GM21529 (cell line): ENCODE data around the gene TSGA10.
"Not testable (repeated sequence)": the region's sequence is repeated elsewhere in the genome, so short reads cannot be mapped to it uniquely, and the experiment has no call there.

Source experiments
- ATAC-seq: cut with Tn5 transposase; IDR thresholded peaks from one replicate; pipeline ENCODE4 v1.9.1; 2021; ENCODE audit not compliant: unreplicated experiment

TSGA10 gene

GRCh38 chr2:99081891-99082290 lies 72.9 kb downstream of the TSGA10 start:
- no peak for ATAC-seq

GRCh38 chr2:99079226-99079625 lies 75.5 kb downstream of the TSGA10 start:
- ATAC-seq: no peak

GRCh38 chr2:99072551-99072950 lies 82.2 kb downstream of the TSGA10 start:
- no peak for ATAC-seq

- no peak for ATAC-seq
These were observed 86.7 kb downstream of the TSGA10 start for GRCh38 chr2:99067871-99068625.

GRCh38 chr2:99066075-99066958 lies 88.4 kb downstream of the TSGA10 start:
- ATAC-seq: peak; percentile 98

- not testable (repeated sequence) for ATAC-seq
These were observed 105.6 kb downstream of the TSGA10 start for GRCh38 chr2:99049187-99049586.

GRCh38 chr2:99040736-99041300 lies 113.9 kb downstream of the TSGA10 start:
- not testable (repeated sequence) for ATAC-seq

- ATAC-seq: no peak
These were observed 118.8 kb downstream of the TSGA10 start for GRCh38 chr2:99035920-99036319.

GRCh38 chr2:99032786-99033185 lies 122.0 kb downstream of the TSGA10 start:
- ATAC-seq: no peak

- no peak for ATAC-seq
These were observed 122.7 kb downstream of the TSGA10 start for GRCh38 chr2:99032001-99032400.

GRCh38 chr2:99031481-99031880 lies 123.3 kb downstream of the TSGA10 start:
- ATAC-seq: no peak

- ATAC-seq: no peak
These were observed 126.2 kb downstream of the TSGA10 start for GRCh38 chr2:99028558-99028957.

- no peak for ATAC-seq
These were observed 126.9 kb downstream of the TSGA10 start for GRCh38 chr2:99027856-99028255.

GRCh38 chr2:99000708-99001107 lies 154.0 kb downstream of the TSGA10 start:
- no peak for ATAC-seq

- ATAC-seq: not testable (repeated sequence)
These were observed 166.0 kb downstream of the TSGA10 start for GRCh38 chr2:98988695-98989094.

- ATAC-seq: no peak
These were observed 168.7 kb downstream of the TSGA10 start for GRCh38 chr2:98985905-98986666.

GRCh38 chr2:98975611-98976010 lies 179.1 kb downstream of the TSGA10 start:
- no peak for ATAC-seq

- no peak for ATAC-seq
These were observed 182.1 kb downstream of the TSGA10 start for GRCh38 chr2:98972582-98973167.

GRCh38 chr2:98959810-98960507 lies 194.8 kb downstream of the TSGA10 start:
- ATAC-seq: no peak

- no peak for ATAC-seq
These were observed 201.8 kb downstream of the TSGA10 start for GRCh38 chr2:98952966-98953365.
